Measurements from ENCODE around the gene EPS15.
"Not testable (repeated sequence)": the region's sequence is repeated elsewhere in the genome, so short reads cannot be mapped to it uniquely, and the experiment has no call there.

The EPS15 gene

DNA sequence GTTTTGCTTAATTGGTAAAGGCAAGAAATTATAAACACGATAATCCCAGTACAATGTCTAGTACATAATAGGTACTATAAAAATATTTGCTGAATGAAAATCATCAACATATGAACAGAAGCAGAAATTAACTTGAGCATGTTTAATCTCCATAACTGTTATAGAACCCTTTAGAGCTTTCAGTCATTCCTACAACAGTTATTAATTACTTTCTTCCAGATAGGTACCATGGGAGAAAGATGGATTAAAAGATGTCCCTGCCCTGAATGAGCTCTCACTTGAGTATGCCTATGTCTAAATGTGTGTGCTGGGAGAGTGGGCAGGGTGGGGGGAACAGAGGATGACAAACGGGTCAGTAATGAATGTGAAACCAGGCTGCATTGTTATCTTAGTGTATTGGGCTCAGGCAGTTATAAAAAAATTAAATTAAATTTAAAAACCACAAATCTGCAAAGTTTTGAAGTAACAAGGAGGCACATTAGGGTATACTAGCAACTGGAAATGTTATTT is 2.4 kb downstream of the EPS15 start:
- Mint-ChIP-seq H3K36me3 (ENCODE audit: insufficient read depth) (peaks cover 29% of the 10 kb centered on the region), H3K27ac (peak overlapping the region; percentile 97 to 98), H3K27me3 (no peaks in the 10 kb centered on the region), H3K9me3 (peaks cover 0 to 8% of the 10 kb centered on the region in 2 donors), H3K4me1 (ENCODE audit: low read depth in 2 of 2) (peaks cover 61 to 72% of the 10 kb centered on the region in 2 donors), H3K4me3 (peak overlapping the region; percentile 96 to 100)
- no peak for ATAC-seq (replicated peaks)
- DNase-seq = no peak

DNA sequence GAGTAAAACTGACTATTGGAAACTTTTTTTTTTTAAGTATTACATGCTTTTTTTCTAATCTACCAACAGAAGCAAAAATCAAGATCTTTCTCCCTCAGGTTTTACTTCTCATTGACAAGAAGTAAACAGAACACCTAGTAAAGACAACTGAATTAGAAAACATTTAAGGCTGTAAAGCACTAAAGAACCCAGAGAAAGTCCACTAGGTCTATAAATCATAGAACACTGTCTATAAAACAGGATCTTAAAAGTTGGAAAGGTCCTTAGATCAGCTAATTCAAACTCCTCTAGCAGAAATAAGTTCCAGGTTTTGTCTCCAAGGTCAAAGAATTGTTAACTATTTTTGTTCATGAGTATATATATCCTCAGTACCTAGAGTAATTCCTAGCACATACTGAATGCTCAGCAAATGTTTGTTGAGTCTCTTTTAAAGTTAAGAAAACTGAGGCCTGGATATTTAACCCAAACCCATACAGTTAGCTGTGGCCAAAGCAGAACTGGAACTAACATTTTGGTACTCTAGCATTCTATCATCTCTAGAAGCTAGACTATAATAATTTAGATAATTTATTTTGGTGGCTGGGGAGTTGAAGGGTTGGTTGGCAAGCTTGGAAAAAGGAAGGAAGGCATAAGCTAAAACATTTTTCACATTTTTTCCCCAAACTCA is 3.0 kb downstream of the EPS15 start:
- H3K9me3 Mint-ChIP-seq = peaks cover 0 to 8% of the 10 kb centered on the region in 2 donors
- H3K4me3 Mint-ChIP-seq = peak overlapping the region; percentile 96 to 100
- no peak for DNase-seq
- peaks cover 60 to 74% of the 10 kb centered on the region in 2 donors for H3K4me1 Mint-ChIP-seq (ENCODE audit: low read depth in 2 of 2)
- peak overlapping the region; percentile 97 to 98 for H3K27ac Mint-ChIP-seq
- no peaks in the 10 kb centered on the region for H3K27me3 Mint-ChIP-seq
- no peak for ATAC-seq (replicated peaks)
- peaks cover 29% of the 10 kb centered on the region for H3K36me3 Mint-ChIP-seq (ENCODE audit: insufficient read depth)

DNA sequence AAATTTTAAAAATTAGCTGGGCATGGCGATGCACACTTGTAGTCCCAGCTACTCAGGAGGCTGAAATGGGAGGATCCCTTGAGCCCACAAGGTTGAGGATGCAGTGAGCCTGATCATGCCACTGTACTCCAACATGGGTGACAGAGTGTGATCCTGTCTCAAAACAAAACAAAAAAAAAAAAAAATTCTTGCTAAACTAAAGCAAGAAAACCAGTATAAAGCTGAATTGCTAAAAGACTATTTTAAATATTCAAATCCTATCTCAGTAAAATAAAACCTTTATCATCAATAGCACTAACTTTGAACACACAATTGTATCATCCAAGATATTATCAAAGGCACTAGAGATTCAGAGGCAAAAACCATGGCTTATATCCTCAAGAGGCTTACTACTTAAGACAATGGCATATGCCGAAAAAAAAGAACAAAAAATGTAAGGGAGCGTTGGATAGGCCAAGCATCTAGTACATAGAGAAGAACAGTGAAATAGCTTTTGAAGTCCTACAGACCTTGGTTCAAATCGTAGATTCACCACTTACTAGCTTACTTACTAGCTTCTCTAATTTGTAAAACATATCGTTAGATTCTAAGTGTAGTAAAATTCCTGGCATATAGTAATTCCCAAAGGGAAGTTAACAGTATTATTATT is 3.6 kb downstream of the EPS15 start:
- H3K9me3 Mint-ChIP-seq = peaks cover 0 to 8% of the 10 kb centered on the region in 2 donors
- H3K27me3 Mint-ChIP-seq = no peaks in the 10 kb centered on the region
- ATAC-seq (replicated peaks) (no peak), DNase-seq (no peak)
- peaks cover 27% of the 10 kb centered on the region for H3K36me3 Mint-ChIP-seq (ENCODE audit: insufficient read depth)
- H3K4me1 Mint-ChIP-seq (ENCODE audit: low read depth in 2 of 2) = peaks cover 53 to 71% of the 10 kb centered on the region in 2 donors
- H3K27ac Mint-ChIP-seq = peak overlapping the region; percentile 97 to 98
- H3K4me3 Mint-ChIP-seq = peak overlapping the region; percentile 96 to 100

DNA sequence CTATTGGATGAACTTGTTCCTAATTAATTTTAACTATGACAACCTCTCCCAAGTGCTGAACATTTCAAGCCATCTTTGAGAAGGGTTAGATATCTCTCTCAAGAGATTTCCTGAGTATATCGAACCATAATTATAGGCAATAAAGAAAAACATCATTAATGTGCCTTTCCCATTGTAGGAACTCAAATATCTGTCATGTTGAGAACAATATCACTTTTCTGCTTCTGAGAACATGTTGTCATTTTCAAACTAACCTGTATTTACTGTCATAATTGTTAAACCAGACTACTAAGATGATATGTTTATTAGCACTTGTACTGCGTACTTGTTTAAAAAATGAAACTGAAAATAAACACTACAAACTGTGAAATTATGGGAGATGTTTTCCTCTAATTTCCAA is 4.3 kb downstream of the EPS15 start:
- Mint-ChIP-seq H3K4me3 (peak overlapping the region; percentile 96 to 100), H3K27me3 (no peaks in the 10 kb centered on the region), H3K36me3 (ENCODE audit: insufficient read depth) (peaks cover 24% of the 10 kb centered on the region), H3K4me1 (ENCODE audit: low read depth in 2 of 2) (peaks cover 51 to 70% of the 10 kb centered on the region in 2 donors), H3K27ac (peak overlapping the region; percentile 97 to 98), H3K9me3 (peaks cover 0 to 2% of the 10 kb centered on the region in 2 donors)
- DNase-seq = no peak
- ATAC-seq (replicated peaks) = no peak

DNA sequence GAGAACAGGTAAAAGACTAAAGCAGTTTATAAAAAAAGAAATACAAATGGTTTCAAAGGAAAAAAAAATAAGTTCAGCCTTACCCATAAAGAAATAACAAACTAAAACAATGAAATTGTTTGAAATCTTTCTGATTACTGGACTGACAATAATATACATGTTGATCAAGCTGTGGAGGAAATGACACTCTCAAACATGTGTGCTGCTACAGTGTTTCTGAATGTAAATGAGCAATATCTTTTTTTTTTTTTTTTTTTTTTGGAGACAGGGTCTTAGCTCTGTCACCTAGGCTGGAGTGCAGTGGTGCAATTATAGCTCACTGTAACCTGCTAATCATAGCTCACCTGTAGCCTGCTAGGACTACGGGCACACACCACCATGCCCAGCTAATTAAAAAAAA is 6.5 kb downstream of the EPS15 start:
- H3K4me3 Mint-ChIP-seq = peak overlapping the region; percentile 30 to 43
- H3K27ac Mint-ChIP-seq = no peak overlapping the region
- H3K4me1 Mint-ChIP-seq (ENCODE audit: low read depth in 2 of 2) = peaks cover 46 to 77% of the 10 kb centered on the region in 2 donors
- DNase-seq = no peak
- H3K36me3 Mint-ChIP-seq (ENCODE audit: insufficient read depth) = peaks cover 17% of the 10 kb centered on the region
- ATAC-seq (replicated peaks) = peak; percentile 44
- H3K9me3 Mint-ChIP-seq = no peaks in the 10 kb centered on the region
- H3K27me3 Mint-ChIP-seq = no peaks in the 10 kb centered on the region

DNA sequence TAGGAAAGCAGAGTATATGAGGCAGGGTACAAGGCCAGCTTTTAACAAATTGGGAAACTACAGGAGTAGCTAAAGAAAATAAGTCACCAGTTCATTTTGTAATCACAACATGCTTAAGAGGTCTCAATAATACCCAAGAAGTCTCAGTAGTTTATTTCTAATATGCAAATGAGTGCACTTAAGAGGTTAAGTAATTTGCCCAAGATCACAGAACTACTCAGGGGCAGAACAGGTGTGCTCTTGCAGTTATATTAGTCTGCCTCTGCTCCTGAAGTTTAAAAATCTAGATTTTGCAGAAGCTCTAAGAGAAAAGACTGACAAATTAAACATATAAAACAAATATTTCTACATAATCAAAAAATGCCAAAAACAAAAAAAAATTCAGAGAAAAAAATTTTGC is 6.9 kb downstream of the EPS15 start:
- DNase-seq = no peak
- ATAC-seq (replicated peaks) = no peak
- Mint-ChIP-seq H3K36me3 (ENCODE audit: insufficient read depth) (peaks cover 17% of the 10 kb centered on the region), H3K27ac (peak overlapping the region in 1 of 2 donors; percentile 45), H3K27me3 (no peaks in the 10 kb centered on the region), H3K4me3 (peak overlapping the region; percentile 30 to 43), H3K9me3 (no peaks in the 10 kb centered on the region), H3K4me1 (ENCODE audit: low read depth in 2 of 2) (peaks cover 47 to 77% of the 10 kb centered on the region in 2 donors)

DNA sequence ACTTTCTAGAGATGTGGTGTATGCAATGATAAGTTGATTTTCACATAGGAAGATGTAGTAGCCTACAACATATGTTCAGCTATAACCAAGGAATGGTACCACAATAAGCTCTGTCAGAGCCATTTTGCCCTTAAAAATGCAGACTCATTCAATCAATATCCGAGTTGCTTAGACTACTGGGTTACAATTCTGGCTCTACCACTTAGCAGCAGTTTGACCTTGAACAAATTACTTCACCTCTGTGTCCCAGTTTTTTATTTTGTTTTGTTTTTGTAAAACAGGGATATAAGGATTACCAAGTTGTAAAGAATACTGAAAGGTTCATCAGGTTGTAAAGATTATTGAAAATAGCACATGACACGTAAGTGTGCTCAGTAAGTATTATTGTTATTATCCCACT is 9.3 kb downstream of the EPS15 start:
- H3K36me3 Mint-ChIP-seq (ENCODE audit: insufficient read depth) = peaks cover 23% of the 10 kb centered on the region
- DNase-seq (no peak), ATAC-seq (replicated peaks) (no peak)
- H3K9me3 Mint-ChIP-seq = no peaks in the 10 kb centered on the region
- peak overlapping the region in 1 of 2 donors; percentile 12 for H3K27ac Mint-ChIP-seq
- H3K4me3 Mint-ChIP-seq = no peak overlapping the region
- no peaks in the 10 kb centered on the region for H3K27me3 Mint-ChIP-seq
- peaks cover 43 to 74% of the 10 kb centered on the region in 2 donors for H3K4me1 Mint-ChIP-seq (ENCODE audit: low read depth in 2 of 2)

DNA sequence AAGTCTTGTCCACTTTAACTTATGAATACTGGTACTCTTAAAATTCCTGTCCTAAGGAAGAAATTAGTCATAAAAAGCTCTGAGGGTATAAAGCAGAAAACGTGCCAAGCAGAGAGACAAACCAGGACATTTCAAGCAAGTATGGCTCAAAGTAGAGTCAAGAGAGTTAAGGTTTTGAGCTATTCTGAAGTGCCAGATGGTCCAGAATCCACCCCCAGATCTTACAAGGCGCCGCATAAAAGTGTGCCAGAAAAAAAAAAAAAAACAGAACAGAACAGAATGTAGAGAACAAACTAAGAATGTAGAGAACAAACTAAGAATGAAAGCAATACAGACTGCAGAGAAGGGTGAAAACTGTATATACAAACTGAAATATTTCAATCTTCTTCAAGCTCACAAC is 12.5 kb downstream of the EPS15 start:
- peak overlapping the region; percentile 24 to 45 for H3K27ac Mint-ChIP-seq
- H3K4me1 Mint-ChIP-seq (ENCODE audit: low read depth in 2 of 2) = peaks cover 40 to 64% of the 10 kb centered on the region in 2 donors
- DNase-seq = no peak
- peaks cover 47% of the 10 kb centered on the region for H3K36me3 Mint-ChIP-seq (ENCODE audit: insufficient read depth)
- peak; percentile 58 for ATAC-seq (replicated peaks)
- peak overlapping the region; percentile 9 to 33 for H3K4me3 Mint-ChIP-seq
- H3K9me3 Mint-ChIP-seq = no peaks in the 10 kb centered on the region
- H3K27me3 Mint-ChIP-seq = no peaks in the 10 kb centered on the region

DNA sequence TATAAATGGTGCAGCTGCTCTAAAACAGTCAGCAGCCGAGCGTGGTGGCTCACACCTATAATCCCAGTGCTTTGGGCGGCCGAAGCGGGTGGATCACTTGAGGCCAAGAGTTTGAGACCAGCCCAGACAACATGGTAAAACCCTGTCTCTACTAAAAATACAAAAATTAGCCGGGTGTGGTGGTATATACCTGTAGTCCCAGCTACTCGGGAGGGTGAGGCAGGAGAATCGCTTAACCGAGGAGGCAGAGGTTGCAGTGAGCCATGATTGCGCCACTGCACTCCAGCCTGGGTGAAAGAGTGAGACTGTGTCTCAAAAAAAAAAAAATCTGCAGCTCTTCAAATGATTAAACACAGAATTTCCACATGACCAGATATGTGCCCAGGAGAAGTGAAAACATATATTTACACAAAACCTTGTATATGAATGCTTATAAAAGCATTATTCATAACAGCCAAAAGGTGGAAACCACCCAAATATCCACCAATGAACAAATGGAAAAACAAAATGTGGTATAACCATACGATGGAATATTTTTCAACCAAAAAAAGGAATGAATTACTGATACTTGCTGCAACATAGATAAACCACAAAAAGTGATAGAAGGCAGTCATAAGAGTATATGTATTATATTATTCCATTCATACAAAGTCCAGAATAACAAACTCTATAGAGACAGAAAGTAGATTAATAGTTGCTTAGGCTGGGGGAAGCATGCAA is 14.1 kb downstream of the EPS15 start:
- Mint-ChIP-seq H3K27ac (peak overlapping the region; percentile 78 to 84), H3K9me3 (no peaks in the 10 kb centered on the region), H3K36me3 (ENCODE audit: insufficient read depth) (peaks cover 48% of the 10 kb centered on the region), H3K4me1 (ENCODE audit: low read depth in 2 of 2) (peaks cover 48 to 67% of the 10 kb centered on the region in 2 donors), H3K27me3 (no peaks in the 10 kb centered on the region), H3K4me3 (peak overlapping the region; percentile 44 to 56)
- DNase-seq (no peak), ATAC-seq (replicated peaks) (peak; percentile 9)

DNA sequence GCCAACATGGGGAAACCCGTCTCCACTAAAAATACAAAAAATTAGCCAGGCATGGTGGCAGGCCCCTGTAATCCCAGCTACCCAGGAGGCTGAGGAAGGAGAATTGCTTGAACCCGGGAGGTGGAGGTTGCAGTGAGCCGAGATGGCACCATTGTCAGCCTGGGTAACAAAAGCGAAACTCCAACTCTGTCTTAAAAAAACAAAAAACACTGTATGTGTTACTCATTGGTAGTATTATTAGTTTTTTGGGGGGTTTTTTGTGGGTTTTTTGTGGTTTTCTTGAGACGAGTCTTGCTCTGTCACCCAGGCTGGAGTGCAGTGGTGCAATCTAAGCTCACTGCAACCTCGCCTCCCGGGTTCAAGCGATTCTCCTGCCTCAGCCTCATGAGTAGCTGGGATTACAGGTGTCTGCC is 17.8 kb downstream of the EPS15 start:
- ATAC-seq (replicated peaks) = peak; percentile 90
- peak; percentile 16 to 34 (median 26) for DNase-seq
- H3K9me3 Mint-ChIP-seq, H3K27me3 Mint-ChIP-seq: not testable (repeated sequence)
- peaks cover 48 to 64% of the 10 kb centered on the region in 2 donors for H3K4me1 Mint-ChIP-seq (ENCODE audit: low read depth in 2 of 2)
- peak overlapping the region; percentile 81 to 83 for H3K4me3 Mint-ChIP-seq
- peak overlapping the region; percentile 89 to 95 for H3K27ac Mint-ChIP-seq
- H3K36me3 Mint-ChIP-seq (ENCODE audit: insufficient read depth) = peaks cover 46% of the 10 kb centered on the region

DNA sequence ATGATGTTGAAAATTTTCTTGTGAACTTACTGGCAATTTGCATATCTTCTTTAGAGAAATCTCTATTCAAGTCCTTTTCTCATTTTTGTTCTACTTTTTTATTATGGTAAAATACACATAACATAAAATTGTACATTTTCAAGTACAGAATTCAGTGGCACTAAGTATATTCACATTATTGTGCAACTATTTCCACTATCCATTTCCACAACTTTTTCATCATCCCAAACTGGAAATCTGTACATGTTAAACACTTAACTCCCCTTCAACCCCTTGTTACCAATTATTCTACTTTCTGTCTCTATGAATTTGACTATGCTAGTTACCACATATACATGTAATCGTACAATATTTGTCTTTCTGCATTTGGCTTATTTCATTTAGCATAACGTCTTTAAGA is 19.4 kb downstream of the EPS15 start:
- Mint-ChIP-seq H3K9me3 (no peaks in the 10 kb centered on the region), H3K4me1 (ENCODE audit: low read depth in 2 of 2) (peaks cover 43 to 59% of the 10 kb centered on the region in 2 donors), H3K4me3 (peak overlapping the region in 1 of 2 donors; percentile 81)

DNA sequence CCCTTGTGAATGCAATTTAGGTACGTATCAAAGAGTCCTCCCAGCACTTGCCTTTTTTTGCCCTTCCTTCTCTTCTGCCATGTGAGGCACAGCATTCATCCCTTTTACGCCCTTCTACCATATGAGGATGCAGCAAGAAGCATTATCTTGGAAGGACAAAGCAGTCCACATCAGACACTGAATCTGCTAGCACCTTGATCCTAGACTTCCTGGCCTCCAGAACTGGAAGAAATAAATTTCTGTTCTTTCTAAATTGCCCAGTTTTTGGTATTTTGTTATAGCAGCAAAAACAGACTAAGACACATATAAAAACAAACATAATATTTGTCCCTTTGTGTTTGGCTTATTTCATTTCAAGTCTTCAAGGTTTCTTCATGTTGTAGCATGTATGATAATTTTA is 20.1 kb downstream of the EPS15 start:
- Mint-ChIP-seq H3K4me1 (ENCODE audit: low read depth in 2 of 2) (peaks cover 48 to 61% of the 10 kb centered on the region in 2 donors), H3K4me3 (no peak overlapping the region), H3K27ac (no peak overlapping the region)

More for the DNA sequence above, 19.4 kb downstream of the EPS15 start:
- peak overlapping the region in 1 of 2 donors; percentile 95 for H3K27ac Mint-ChIP-seq
- H3K27me3 Mint-ChIP-seq = no peaks in the 10 kb centered on the region
- ATAC-seq (replicated peaks) (no peak), DNase-seq (no peak)
- H3K36me3 Mint-ChIP-seq (ENCODE audit: insufficient read depth) = peaks cover 37% of the 10 kb centered on the region

DNA sequence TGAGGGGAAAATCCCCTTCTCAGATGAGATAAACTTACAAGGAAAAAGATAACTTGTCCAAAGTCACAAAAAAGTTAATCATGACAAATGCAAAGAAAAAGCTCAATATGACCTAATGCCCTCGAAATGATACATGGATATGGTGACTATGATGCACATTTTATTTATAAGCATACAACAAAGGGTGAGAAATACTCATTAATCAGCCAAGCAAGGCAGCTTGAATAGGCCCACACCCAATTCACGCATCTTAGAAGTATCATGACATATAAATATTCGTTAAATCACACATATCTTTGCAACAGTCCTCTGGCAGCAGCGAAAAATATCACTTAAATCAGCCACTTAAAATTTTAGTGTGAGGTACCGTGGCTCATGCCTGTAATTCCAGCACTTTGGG is 21.7 kb downstream of the EPS15 start:
- H3K4me3 Mint-ChIP-seq = no peak overlapping the region
- ATAC-seq (replicated peaks) (no peak), DNase-seq (no peak)
- H3K27ac Mint-ChIP-seq = no peak overlapping the region
- peaks cover 21% of the 10 kb centered on the region for H3K36me3 Mint-ChIP-seq (ENCODE audit: insufficient read depth)
- no peaks in the 10 kb centered on the region for H3K27me3 Mint-ChIP-seq
- no peaks in the 10 kb centered on the region for H3K9me3 Mint-ChIP-seq
- peaks cover 50 to 66% of the 10 kb centered on the region in 2 donors for H3K4me1 Mint-ChIP-seq (ENCODE audit: low read depth in 2 of 2)

More for the DNA sequence above, 20.1 kb downstream of the EPS15 start:
- no peaks in the 10 kb centered on the region for H3K27me3 Mint-ChIP-seq
- no peaks in the 10 kb centered on the region for H3K9me3 Mint-ChIP-seq
- DNase-seq (no peak), ATAC-seq (replicated peaks) (no peak)
- H3K36me3 Mint-ChIP-seq (ENCODE audit: insufficient read depth) = peaks cover 32% of the 10 kb centered on the region
